C4-2B (cell line): ENCODE data around the gene TNNI3K.

Source experiments
- ZFX ChIP-seq: fragments of 450-650 bp; IDR thresholded peaks from 2 replicates; pipeline ENCODE4 v1.6.1; 2017
- TF ChIP-seq, protein P1 (sequence below): fragments of 450-650 bp; conservative IDR thresholded peaks from 2 replicates; pipeline ENCODE4 v1.5.1; 2017; ENCODE audit warnings: mild to moderate bottlenecking

- TF ChIP-seq, protein P1, sequence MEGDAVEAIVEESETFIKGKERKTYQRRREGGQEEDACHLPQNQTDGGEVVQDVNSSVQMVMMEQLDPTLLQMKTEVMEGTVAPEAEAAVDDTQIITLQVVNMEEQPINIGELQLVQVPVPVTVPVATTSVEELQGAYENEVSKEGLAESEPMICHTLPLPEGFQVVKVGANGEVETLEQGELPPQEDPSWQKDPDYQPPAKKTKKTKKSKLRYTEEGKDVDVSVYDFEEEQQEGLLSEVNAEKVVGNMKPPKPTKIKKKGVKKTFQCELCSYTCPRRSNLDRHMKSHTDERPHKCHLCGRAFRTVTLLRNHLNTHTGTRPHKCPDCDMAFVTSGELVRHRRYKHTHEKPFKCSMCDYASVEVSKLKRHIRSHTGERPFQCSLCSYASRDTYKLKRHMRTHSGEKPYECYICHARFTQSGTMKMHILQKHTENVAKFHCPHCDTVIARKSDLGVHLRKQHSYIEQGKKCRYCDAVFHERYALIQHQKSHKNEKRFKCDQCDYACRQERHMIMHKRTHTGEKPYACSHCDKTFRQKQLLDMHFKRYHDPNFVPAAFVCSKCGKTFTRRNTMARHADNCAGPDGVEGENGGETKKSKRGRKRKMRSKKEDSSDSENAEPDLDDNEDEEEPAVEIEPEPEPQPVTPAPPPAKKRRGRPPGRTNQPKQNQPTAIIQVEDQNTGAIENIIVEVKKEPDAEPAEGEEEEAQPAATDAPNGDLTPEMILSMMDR, result no peak
- no peak for TF ChIP-seq ZFX
Measured at GRCh38 chr1:74432325-74432724, 197.1 kb downstream of the TNNI3K start.
